HuH-7.5 (cell line): Measurements from ENCODE around the gene MYH11.

Source experiments
- DNase-seq: peaks from one replicate; pipeline ENCODE4 v3.0.0; 2011; ENCODE audit warnings: low spot score

Gene MYH11

DNA sequence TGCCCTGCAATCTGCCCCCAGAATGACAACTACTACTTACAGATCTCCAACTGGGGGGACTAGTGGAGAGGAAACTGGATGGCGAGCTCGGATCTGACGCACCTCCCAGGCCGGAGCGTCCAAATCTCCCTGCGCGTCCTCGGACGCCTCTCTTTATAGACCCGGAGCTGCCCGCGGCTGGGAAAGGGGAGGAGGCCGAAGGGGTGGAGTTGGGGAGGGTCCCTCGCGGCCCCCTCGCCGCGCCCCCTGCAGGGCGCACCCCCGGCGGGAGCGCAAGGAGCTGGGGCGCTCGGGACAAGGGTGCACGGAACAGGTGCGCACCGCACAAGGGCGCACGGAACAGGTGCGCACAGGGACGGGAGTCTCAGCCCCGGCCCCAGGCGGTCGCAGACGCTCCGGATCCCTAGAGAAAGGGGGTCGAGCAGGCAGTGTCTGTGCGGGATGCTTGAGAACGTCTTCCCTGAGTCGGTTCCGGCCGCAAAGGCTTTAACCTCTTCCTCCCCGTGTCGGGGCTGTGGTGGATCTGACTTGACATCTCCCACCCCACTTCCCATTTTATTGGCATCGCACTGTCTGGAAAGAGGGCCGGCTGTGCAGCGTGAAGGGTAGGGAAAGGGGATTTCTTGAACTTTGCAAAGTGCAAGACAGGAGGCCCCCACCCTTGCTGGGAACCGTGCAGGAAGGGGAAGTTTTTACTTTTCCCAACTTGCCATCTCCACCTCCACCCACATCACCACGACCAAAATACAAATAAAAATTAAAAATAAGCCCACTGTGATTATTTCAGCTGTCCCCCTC lies at the start of gene MYH11:
Gene MYH11 (minus strand): TSS at position 128 of the 798 bp plus-strand sequence. CDS start 18,776 bp downstream, outside the sequence.
- no peak for DNase-seq

DNA sequence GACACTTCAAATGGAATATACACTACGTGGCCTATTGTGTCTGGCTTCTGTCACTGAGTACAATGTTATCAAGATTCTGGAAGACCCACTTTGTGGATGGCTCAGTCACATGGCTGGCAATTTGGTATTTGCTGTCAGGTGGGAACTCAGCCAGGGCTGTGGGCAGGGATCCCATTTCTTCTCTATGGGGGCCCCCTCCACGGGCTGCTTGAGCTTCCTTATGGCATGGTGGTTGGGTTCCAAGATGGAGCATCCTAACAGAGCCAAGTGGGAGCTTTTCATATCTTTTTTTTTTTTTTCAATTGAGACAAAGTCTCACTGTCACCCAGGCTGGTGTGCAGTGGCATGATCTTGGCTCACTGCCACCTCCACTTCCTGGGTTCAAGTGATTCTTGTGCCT lies 49.6 kb upstream of the MYH11 start:
- no peak for DNase-seq

DNA sequence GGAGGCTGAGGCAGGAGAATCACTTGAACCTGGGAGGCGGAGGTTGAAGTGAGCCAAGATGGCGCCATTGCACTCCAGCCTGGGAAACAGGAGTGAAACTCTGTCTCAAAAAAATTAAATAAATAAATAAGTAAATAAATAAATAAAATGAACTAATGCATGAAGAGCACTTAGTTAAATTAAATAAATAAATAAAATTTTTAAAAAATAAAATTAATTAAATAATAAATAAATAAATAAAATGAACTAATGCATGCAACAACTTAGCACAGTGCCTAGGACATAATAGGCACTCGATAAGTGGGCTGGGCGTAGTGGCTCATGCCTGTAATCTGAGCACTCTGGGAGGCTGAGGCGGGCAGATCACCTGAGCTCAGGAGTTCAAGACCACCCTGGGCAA lies 47.1 kb upstream of the MYH11 start:
- no peak for DNase-seq

DNA sequence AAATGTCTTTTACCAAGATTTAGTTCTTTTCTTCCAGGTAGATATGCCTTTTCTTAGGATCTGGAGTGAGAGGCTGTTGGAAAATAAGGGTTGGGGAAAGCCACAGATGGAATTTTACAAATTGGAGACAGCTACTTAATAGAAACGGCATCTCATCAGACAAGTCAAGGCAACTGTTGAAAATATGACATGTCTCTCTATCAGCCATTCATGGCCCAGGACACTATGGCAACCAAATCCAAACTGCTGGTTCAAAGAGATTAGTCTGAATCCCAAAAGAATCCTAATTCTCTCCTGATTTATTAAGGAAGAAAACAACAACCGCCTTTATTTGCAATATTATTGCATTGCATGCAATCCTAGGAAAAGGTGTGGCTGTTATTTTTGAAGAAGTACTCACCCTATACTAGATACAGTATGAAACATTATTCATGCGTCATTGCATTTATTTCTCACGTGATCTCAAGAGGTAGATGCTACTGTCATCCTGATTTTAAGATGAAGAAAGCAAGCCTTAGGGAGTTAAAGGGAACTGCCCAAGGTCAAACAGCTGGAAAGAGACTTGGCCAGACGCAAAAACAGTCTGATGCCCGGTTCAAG lies 44.2 kb upstream of the MYH11 start:
- no peak for DNase-seq

DNA sequence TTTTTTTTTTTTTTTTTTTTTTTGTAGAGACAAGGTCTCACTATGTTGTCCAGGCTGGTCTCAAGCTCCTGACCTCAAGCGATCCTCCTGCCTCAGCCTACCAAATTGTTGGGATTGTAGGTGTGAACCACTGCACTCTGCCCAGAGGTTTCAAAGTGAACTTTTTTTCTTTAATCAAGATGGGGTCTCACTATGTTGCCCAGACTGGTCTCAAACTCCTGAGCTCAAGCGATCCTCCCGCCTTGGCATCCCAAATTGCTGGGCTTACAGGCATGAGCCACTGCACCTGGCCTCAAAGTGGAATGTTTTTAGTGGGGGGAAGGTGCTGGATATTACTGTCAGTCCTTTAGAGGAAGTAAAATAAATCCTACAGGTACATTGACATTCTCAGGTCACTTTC lies 43.5 kb upstream of the MYH11 start:
- DNase-seq, result no peak

DNA sequence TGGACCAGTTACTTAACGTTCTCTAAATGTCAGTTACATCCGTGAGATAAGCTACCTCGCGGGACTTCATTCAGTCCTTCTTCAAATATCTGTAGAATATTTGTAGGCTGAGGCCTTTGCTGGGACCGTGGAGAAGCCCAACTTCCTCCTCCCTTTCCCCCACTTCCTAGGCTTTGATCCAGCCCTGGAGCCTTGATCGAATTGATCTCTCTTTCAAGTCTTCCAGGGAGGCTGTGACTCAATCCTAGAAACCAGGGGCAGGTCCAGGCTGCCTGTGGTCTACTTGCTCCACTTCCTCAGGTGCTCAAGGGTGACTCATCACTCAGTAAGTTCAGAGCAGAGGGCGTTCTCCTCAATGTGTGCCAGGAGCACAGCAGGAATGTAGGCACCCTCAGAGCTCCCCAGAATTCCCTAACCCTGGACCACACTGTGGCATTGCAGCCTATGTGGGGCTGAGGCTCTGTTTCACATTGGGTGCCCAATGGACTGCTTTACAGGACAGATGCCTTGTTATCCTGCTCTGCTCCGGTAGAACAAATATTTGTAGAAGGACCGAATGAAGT lies 42.8 kb upstream of the MYH11 start:
- DNase-seq, result peak; percentile 27

DNA sequence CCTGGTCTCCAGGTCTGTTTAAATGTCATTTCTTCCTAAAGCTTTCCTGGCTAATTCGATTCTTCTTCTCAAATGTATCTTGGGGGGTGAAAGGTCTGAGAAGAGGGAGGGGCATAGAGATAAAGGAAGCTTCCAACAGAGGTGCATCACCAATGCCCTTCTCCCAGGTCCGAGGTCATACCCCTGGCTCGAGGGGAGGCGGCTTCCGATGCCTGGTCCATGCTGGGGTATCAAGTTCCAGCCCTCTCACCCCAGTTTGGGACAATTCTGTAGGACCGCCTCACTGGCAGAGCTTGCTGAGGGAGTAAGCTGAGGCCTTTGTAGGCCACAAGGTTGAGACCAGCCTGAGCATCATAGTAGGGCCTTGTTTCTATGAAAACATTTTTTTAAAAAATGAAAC lies 41.8 kb upstream of the MYH11 start:
- DNase-seq, result no peak

DNA sequence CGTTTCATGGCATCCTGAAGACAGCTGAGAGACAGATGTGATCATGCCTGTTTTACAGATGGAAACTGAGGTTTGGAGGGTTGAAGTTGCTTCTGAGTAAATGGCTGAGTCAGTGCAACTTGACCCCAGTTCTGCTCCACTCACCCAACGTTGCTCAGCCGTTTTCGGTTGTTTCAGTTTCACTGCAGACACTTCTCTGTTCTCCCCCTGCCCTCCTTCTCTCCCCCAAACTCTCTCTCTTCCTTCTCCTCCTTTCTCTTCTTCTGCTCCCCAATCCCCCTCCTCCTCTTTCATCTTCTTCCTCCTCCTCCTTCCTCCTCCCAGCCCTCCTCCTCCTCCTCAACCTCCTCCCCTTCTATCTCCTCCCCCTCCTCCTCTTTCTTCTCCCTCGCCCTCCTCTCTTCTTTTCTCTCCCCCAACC lies 41.0 kb upstream of the MYH11 start:
- DNase-seq, result no peak

DNA sequence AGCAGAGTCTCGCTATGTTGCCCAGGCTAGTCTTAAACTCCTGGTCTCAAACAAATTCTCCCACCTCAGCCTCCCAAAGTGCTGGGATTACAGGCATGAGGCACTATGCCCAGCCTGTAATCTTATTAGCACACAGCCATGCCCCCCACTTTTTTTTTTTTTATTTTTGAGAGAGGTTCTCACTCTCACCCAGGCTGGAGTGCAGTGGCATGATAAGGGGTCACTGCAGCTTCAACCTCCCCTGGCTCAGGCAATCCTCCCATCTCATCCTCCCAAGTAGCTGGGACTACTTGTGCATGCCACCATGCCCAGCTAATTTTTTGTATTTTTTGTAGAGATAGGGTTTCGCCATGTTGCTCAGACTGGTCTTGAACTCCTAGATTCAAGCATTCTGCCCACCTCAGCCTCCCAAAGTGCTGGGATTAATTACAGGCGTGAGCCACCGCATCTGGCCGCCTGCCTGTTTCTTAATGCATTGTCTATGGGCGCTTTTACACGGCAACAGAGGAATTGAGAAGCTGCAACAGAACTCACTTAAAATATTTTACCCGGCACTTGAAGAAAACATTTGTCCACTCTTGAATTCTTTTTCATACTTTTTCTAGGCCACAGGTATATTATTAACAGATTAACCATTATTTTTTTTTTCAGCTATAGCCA lies 40.4 kb upstream of the MYH11 start:
- no peak for DNase-seq

DNA sequence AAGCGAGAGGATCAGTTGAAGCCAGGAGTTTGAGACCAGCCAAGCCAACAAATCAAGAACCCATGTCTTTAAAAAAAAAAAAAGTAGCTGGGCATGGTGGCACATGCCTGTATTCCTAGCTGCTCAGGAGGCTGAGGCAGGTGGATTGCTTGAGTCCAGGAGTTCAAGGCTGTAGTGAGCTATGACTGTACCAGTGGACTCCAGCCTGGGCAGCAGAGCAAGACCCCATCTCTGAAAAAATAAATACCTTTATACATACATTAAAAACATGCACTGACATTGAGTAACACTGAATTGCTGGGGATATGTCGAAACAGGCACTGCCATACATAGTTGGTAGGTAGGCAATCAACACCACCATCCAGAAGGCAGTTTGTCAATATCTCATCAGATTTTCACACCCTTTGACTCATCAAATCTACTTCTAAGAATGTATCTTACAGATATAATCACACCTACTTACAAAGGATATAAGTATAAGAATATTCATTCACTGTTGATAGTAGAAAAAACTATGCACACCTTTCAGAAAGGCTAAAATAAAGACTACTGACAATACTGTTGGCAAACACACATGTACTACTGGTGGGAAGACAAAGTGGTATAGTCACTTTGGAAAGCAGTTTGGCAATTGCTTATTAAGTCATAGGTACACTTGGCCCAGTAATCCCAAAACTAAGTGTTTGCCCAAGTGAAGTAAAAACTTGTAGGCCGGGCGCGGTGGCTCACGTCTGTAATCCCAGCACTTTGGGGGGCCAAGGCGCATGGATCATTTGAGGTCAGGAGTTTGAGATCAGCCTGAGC lies 37.9 kb upstream of the MYH11 start:
- no peak for DNase-seq

DNA sequence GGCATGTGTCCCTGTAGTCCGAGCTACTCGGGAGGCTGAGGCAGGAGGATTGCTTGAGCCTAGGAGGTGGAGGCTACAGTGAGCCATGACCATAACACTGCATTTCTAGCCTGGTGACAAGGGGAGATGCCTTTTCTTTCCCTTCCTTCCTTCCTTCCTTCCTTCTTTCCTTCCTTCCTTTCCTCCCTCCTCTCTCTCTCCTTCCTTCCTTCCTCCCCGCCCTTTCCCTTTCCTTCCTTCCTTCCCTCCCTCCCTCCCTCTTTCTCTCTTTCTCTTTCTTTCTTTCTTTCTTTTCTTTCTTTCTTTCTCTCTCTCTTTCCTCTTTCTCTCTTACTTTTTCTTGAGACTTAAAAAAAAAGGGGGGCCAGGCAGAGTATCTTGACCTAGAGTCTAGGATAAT lies 34.7 kb upstream of the MYH11 start:
- DNase-seq, result no peak

DNA sequence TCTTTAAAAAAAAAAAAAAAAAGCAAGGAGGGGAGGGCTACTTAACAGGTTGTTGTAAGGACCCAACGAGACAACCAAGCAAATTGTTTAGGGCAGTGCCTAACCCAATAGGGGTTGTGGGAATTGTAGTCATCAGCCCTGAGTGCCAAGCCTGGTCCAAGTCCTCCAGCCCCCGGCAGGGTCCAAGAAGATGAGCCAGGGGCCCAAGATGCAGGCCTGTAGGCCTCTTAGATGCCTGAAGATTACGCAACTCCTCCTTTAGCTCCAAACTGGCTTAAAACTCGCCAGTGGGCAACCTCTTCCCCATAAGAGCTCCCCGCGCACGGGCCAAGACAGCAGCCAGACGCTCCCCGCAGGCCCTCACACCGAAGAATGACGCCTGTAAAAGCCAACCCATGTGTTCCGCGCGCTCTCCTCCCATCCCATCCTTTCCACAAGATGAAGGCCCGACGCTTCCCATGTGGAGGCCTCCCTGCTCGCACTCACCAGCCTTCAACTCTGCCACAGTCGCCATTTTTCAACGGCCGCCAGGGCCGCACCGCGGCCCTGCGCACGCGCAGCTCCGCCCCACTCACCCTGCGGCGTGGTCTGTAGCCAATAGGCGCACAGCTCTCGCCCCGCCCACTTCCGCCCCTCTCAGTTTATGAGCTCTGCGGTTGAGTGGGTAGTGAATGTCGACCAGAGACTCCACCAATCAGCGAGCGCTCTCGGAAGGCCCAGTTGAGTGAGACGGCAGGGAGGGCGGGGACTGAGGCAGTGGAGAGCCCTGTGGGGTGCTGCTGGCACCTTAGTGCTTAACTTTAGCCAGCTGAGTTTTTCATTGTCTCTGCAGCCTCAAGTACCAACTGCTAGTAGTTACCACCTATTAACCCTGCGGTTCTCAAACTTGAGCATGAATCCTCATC lies 31.5 kb upstream of the MYH11 start, which contains the start of gene CEP20:
Gene CEP20 (minus strand): TSS at position 532 of the 905 bp plus-strand sequence. CDS start 18 bp downstream, at position 514.
- peak; percentile 96 for DNase-seq

DNA sequence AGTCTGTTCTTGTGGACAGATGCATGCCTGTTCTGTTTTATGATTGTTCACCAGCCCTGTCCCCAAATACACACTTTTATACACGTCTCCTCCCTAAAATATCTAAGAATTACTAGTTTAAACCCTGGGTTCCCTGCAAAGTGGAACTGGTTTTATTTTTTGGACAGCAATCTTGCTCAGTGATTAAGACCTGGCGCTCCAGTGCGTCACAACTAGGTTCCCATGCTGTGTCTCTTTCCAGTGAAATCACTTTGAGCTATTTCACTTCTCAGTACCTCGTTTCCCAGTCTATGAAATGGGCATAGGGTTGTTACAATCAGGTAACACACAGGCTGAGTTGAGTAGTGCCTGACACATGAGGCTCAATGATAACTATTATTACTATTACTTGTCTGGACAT lies 30.5 kb upstream of the MYH11 start:
- DNase-seq, result no peak

DNA sequence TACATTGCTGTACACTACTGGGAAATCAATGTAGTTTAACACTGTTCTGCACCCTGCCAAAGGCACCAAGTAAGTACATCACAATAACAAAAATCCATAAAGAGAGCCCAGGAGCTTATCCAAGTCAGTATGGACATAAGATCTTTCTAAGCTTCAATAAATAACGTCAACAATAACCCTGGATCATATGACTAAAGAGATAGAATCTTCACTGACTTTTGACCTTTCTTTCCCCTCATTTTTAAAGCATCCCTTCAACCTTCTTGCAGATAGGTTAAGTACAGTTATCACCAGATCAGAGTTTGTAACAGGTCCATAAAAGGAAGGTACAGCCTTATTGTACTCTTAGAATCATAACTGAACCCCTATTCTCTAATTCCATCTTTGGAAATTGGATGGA lies 29.2 kb upstream of the MYH11 start:
- no peak for DNase-seq

DNA sequence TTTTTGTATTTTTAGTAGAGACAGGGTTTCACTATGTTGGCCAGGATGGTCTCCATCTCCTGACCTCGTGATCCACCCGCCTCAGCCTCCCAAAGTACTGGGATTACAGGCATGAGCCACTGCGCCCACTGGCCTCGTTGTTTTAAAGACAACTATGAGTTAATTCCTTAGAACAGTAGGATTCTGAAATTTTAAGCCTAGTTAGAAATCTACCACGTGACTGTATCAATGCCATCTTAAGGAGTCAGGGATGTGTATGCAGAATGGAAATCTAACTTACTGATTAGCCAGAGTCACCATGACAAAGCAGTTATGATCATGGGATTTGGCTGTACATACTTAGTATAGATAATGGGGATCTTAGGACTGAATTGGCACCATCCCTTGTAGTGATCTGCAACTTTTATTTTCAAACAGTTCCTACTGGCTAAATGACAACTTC lies 28.8 kb upstream of the MYH11 start:
- DNase-seq, result no peak

DNA sequence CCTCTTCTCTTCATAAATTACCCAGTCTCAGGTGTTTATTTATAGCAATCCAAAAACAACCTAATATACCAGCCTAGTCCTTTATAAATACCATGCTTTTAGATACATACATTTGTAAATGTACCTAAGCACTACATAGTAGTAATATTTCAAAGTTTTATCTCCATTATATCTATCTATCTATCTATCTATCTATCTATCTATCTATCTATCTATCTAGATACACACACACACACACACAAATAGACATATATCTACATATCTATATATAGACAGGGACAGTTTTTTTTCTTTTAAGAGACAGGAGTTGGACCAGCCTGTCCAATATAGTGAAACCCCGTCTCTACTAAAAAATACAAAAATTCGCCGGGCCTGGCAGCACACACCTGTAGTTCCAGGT lies 25.7 kb upstream of the MYH11 start:
- DNase-seq, result no peak

DNA sequence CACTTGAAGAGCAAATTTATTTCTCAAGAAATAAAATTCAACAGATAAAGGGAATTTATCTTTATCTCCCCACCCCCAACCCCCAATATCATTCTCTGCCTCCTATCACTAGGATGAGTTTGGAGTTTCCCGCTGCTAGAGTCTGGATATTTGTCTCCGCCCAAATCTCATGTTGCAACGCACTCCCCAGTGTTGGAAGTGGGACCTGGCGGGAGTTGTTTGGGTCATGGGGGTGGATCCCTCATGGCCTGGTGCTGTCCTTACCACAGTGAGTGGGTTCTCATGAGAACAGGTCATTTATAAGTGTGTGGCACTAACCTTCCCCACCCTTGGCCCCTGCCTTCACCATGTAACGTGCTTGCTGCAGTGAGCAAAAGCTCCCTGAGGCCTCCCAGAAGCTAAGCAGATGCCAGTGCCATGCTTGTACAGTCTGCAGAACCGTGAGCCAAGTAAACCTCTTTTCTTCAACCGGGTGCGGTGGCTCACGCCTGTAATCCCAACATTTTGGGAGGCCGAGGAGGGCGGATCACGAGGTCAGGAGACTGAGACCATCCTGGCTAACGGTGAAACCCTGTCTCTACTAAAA lies 25.1 kb upstream of the MYH11 start:
- no peak for DNase-seq

DNA sequence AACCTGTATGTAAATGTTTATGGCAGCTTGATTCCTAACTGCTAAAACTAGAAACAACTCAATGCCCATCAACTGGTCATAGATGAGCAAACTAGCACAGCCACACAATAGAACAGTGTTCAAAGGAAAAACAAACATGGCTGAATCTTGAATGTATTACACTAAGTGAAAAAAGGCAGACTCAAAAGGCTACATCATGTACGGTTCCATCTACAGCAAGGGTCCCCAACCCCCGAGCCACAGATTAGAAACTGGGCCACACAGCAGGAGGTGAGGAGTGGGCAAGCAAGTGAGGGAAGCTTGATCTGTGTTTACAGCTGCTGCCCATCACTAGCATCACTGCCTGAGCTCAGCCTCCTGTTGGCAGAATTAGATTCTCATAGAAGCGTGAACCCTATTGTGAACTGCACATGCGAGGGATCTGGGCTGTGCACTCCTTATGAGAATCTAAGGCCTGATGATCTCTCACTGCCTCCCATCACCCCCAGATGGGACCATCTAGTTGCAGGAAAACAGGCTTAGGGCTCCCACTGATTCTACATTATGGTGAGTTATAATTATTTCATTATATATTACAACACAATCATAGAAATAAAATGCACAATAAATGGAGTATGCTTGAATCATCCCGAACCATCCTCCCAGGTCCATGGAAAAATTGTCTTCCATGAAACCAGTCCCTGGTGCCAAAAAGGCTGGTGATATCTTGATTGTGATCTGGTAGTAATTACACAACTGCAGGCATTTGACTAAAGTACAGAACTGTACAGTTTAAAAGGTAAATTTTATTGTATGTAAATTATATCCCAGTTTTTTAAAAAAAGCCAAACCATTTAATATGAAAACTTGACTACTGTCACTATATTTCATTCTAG lies 23.8 kb upstream of the MYH11 start:
- no peak for DNase-seq

DNA sequence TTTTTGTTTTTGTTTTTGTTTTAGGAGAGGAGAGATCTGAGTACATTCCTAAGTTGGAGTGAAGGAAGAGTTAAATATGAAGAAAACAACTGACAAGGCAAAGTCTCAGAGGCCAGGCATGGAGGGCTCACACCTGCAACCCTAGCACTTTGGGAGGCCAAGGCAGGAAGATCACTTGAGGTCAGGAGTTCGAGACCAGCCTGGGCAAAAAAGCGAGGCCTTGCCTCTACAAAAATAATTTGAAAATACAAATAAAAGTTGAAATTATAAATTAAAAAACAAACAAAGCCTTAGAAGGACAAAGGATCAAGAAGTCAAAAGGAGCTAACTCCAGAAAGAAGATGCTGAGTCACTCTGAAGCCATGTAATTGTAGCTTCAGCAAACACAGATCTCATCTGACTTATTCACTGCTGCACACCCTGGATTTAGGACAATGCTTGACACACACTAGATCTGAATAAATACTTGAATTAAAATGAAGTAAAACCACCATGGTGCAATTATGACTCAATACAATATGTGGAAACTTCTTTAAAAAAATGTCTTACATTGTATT lies 22.5 kb upstream of the MYH11 start:
- DNase-seq, result no peak
